HepG2 (cell line): ENCODE results near the gene CCN2. TPM values are rescaled to one million over a fixed set of nuclear protein-coding genes. Genes with fewer than 3 reads are reported as not detected.

Source experiments
- HES4 ChIP-seq: sonication (generic); formaldehyde crosslinking; IDR thresholded peaks from 2 replicates; pipeline ENCODE4 v1.9.0; 2021; ENCODE audit warnings: mild to moderate bottlenecking, missing genetic modification reagents, borderline replicate concordance
- SMARCE1 ChIP-seq: fragments of 450-650 bp; IDR thresholded peaks from 2 replicates; pipeline ENCODE4 v1.6.1; 2017; ENCODE audit warnings: borderline replicate concordance
- SMYD3 ChIP-seq: sonication (generic); formaldehyde crosslinking; IDR thresholded peaks from 2 replicates; pipeline ENCODE4 v1.8.1; 2023; ENCODE audit warnings: mild to moderate bottlenecking, missing genetic modification reagents
- ZFP36L2 ChIP-seq: sonication (generic); formaldehyde crosslinking; IDR thresholded peaks from 2 replicates; pipeline ENCODE4 v1.4.0; 2020; ENCODE audit warnings: missing genetic modification reagents
- polyA plus RNA-seq, 8 experiments: library from polyadenylated mRNA; depleted of rRNA in 3 of 8; stranded (reverse) in 7 of 8; unstranded in 1 of 8; fragments of >200 nt; fragmentation: Illumina TruSeq in 4 of 8; extraction: Trizol in 4 of 8; gene quantifications; 2 replicates each; pipeline versions ENCODE4 v1.2.1 to v1.2.3, GENCODE V29; 2011 to 2016; ENCODE audit warnings: low read depth in 4 of 8, missing spikeins in 1 of 8, mixed read lengths in 1 of 8; ENCODE audit not compliant: insufficient read depth in 1 of 8
- total RNA-seq, 5 experiments: library from RNA; depleted of rRNA; stranded (reverse); fragments of >200 nt; fragmentation: Illumina TruSeq; extraction: Trizol; gene quantifications; 2 replicates each; pipeline ENCODE4 v1.2.3, GENCODE V29; 2016; ENCODE audit warnings: low read depth in 1 of 5
- TF ChIP-seq, protein P1 (sequence below), 2 experiments: sonication (generic) in 1 of 2; formaldehyde crosslinking in 1 of 2; IDR thresholded peaks; 2 replicates each; pipeline versions ENCODE4 v1.6.1 to v1.9.0; 2014 to 2022; ENCODE audit warnings: antibody characterized with exemption in 1 of 2, borderline replicate concordance in 1 of 2, inconsistent platforms in 1 of 2, low read depth in 1 of 2, missing genetic modification reagents in 1 of 2
- TF ChIP-seq, protein P2 (sequence below): sonication (generic); formaldehyde crosslinking; IDR thresholded peaks from 2 replicates; pipeline ENCODE4 v1.4.0; 2020; ENCODE audit warnings: missing genetic modification reagents, borderline replicate concordance
- TF ChIP-seq, protein P3 (sequence below): sonication (generic); formaldehyde crosslinking; IDR thresholded peaks from 2 replicates; pipeline ENCODE4 v1.5.0; 2020; ENCODE audit warnings: missing genetic modification reagents

CCN2 gene
- total and polyA plus RNA-seq, 2 of the 13 experiments (the other 11 are each of a cell fraction or from before 2014, with no cell fraction given) = 34.7 to 316 TPM

DNA sequence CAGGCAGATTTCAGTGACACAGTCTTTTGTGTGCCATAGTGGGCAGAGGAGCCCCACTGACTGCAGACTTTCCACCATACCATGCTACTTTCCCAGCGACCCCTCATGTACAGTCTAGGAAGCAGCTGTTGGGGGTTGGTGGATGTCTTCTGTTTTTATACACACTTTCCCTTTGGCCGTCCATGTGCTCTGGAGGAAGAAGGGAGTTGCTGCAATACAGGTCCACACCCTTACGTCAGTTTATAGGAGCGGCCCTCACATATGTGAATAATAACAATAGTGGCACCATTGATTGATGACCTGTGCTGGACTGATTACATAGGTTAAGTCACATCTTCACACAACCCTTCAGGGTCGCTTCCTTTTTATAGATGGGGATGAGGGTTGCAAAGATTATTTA is 17.5 kb upstream of the CCN2 start (continued):
- TF ChIP-seq, protein P1, sequence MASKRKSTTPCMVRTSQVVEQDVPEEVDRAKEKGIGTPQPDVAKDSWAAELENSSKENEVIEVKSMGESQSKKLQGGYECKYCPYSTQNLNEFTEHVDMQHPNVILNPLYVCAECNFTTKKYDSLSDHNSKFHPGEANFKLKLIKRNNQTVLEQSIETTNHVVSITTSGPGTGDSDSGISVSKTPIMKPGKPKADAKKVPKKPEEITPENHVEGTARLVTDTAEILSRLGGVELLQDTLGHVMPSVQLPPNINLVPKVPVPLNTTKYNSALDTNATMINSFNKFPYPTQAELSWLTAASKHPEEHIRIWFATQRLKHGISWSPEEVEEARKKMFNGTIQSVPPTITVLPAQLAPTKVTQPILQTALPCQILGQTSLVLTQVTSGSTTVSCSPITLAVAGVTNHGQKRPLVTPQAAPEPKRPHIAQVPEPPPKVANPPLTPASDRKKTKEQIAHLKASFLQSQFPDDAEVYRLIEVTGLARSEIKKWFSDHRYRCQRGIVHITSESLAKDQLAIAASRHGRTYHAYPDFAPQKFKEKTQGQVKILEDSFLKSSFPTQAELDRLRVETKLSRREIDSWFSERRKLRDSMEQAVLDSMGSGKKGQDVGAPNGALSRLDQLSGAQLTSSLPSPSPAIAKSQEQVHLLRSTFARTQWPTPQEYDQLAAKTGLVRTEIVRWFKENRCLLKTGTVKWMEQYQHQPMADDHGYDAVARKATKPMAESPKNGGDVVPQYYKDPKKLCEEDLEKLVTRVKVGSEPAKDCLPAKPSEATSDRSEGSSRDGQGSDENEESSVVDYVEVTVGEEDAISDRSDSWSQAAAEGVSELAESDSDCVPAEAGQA (IDR thresholded peaks at IDR 0.05; ENCODE audit: low read depth) = no peak
- TF ChIP-seq, protein P1 (CRISPR knock-in tag; IDR thresholded peaks at IDR 0.05; ENCODE audit: borderline replicate concordance) = no peak
- TF ChIP-seq SMYD3 (CRISPR knock-in tag) (no peak), ZFP36L2 (no peak), SMARCE1 (no peak), HES4 (CRISPR knock-in tag) (no peak)
- TF ChIP-seq, protein P2, sequence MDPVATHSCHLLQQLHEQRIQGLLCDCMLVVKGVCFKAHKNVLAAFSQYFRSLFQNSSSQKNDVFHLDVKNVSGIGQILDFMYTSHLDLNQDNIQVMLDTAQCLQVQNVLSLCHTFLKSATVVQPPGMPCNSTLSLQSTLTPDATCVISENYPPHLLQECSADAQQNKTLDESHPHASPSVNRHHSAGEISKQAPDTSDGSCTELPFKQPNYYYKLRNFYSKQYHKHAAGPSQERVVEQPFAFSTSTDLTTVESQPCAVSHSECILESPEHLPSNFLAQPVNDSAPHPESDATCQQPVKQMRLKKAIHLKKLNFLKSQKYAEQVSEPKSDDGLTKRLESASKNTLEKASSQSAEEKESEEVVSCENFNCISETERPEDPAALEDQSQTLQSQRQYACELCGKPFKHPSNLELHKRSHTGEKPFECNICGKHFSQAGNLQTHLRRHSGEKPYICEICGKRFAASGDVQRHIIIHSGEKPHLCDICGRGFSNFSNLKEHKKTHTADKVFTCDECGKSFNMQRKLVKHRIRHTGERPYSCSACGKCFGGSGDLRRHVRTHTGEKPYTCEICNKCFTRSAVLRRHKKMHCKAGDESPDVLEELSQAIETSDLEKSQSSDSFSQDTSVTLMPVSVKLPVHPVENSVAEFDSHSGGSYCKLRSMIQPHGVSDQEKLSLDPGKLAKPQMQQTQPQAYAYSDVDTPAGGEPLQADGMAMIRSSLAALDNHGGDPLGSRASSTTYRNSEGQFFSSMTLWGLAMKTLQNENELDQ (CRISPR knock-in tag) = no peak
- TF ChIP-seq, protein P3, sequence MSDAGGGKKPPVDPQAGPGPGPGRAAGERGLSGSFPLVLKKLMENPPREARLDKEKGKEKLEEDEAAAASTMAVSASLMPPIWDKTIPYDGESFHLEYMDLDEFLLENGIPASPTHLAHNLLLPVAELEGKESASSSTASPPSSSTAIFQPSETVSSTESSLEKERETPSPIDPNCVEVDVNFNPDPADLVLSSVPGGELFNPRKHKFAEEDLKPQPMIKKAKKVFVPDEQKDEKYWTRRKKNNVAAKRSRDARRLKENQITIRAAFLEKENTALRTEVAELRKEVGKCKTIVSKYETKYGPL (CRISPR knock-in tag) = no peak
